Measurements from ENCODE around the gene TINAG.

- TF ChIP-seq, protein P1, sequence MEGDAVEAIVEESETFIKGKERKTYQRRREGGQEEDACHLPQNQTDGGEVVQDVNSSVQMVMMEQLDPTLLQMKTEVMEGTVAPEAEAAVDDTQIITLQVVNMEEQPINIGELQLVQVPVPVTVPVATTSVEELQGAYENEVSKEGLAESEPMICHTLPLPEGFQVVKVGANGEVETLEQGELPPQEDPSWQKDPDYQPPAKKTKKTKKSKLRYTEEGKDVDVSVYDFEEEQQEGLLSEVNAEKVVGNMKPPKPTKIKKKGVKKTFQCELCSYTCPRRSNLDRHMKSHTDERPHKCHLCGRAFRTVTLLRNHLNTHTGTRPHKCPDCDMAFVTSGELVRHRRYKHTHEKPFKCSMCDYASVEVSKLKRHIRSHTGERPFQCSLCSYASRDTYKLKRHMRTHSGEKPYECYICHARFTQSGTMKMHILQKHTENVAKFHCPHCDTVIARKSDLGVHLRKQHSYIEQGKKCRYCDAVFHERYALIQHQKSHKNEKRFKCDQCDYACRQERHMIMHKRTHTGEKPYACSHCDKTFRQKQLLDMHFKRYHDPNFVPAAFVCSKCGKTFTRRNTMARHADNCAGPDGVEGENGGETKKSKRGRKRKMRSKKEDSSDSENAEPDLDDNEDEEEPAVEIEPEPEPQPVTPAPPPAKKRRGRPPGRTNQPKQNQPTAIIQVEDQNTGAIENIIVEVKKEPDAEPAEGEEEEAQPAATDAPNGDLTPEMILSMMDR (IDR thresholded peaks at IDR 0.05), result no peak
- TF ChIP-seq POLR2A (IDR thresholded peaks at IDR 0.05), result no peak
Observed at GRCh38 chr6:54386295-54386694, 78.1 kb downstream of the TINAG start.

All from esophagus squamous epithelium (tissue), 4 donors.